Prostate gland (tissue), 2 donors: ENCODE results near the gene NBAS.

ENCODE experiments used
- CTCF ChIP-seq, 4 experiments: fragments of 200-600 bp in 2 of 4; fragments of 450-650 bp in 2 of 4; sonication (generic) in 2 of 4; IDR thresholded peaks; 1 replicate in 3 of 4; 2 replicates in 1 of 4; pipeline ENCODE4 v1.5.1; 2016 to 2019; ENCODE audit warnings: antibody characterized with exemption in 4 of 4, mild to moderate bottlenecking in 2 of 4, moderate library complexity in 2 of 4
- POLR2A ChIP-seq: fragments of 450-650 bp; IDR thresholded peaks from one replicate; pipeline ENCODE4 v1.6.1; 2016; ENCODE audit warnings: antibody characterized with exemption, mild to moderate bottlenecking

GRCh38 chr2:15184491-15184890, 376.6 kb downstream of the NBAS start:
- no peak for TF ChIP-seq CTCF (IDR thresholded peaks at IDR 0.05)
- TF ChIP-seq POLR2A: no peak
